HCT116 (cell line): ENCODE results near the gene COPS8.

Source experiments
- CTCF ChIP-seq, 3 experiments: fragments of 200-600 bp in 1 of 3; sonication (generic) in 1 of 3; IDR thresholded peaks in 2 of 3; conservative IDR thresholded peaks in 1 of 3; 2 replicates each; pipeline ENCODE4 v1.5.1; 2012 to 2017; ENCODE audit warnings: low read depth in 2 of 3, low read length in 2 of 3, antibody characterized with exemption in 1 of 3, borderline replicate concordance in 1 of 3, control low read depth in 1 of 3, mild to moderate bottlenecking in 1 of 3, mixed read lengths in 1 of 3, mixed run types in 1 of 3, moderate library complexity in 1 of 3; ENCODE audit not compliant: insufficient read depth in 1 of 3
- SIN3A ChIP-seq: IDR thresholded peaks from 2 replicates; pipeline ENCODE4 v1.6.1; 2012; ENCODE audit warnings: low read depth

GRCh38 chr2:237102428-237102827 lies 16.7 kb downstream of the COPS8 start:
- TF ChIP-seq SIN3A: no peak
- TF ChIP-seq CTCF (IDR thresholded peaks at IDR 0.05 in 2 of 3, conservative IDR thresholded peaks at IDR 0.05 in 1 of 3; ENCODE audit: borderline replicate concordance in 1 of 3, insufficient read depth in 1 of 3, low read depth in 2 of 3, low read length in 2 of 3): no peak
